WTC11 (cell line): ENCODE data around the gene ELOVL7. TPM values are rescaled to one million over a fixed set of nuclear protein-coding genes. Genes with fewer than 3 reads are reported as not detected.

Experiments used
- ATAC-seq: fragments of 200-7000 bp; cut with Tn5 transposase; 2 replicates; pipeline ENCODE4 v1.10.0; 2021; ENCODE audit warnings: mild to moderate bottlenecking, moderate library complexity
- CTCF ChIA-PET: fragments of 300-600 bp; sonication (Branson Sonifier 250); formaldehyde crosslinking; loops from one replicate; lab custom pipeline; 2021; ENCODE audit warnings: antibody characterized with exemption; lab: Charles Lee
- POLR2A ChIA-PET: fragments of 350-600 bp; sonication (Branson Sonifier 250); formaldehyde crosslinking; loops from one replicate; lab custom pipeline; 2021; ENCODE audit warnings: antibody characterized with exemption; lab: Charles Lee
- DNase-seq: peaks from one replicate; pipeline ENCODE4 v3.0.0; 2021; ENCODE audit warnings: low spot score
- H3K27ac Mint-ChIP-seq: 2 replicates; pipeline ENCODE4 v1.8.0; 2021; ENCODE audit warnings: mixed read lengths
- H3K27me3 Mint-ChIP-seq: 2 replicates; pipeline ENCODE4 v1.8.0; 2021; ENCODE audit warnings: low read depth, mild to moderate bottlenecking, moderate library complexity, mixed read lengths
- H3K36me3 Mint-ChIP-seq: 2 replicates; pipeline ENCODE4 v1.8.0; 2021; ENCODE audit warnings: mixed read lengths
- H3K4me1 Mint-ChIP-seq: 2 replicates; pipeline ENCODE4 v1.8.0; 2022; ENCODE audit warnings: mixed read lengths
- H3K4me3 Mint-ChIP-seq: 2 replicates; pipeline ENCODE4 v1.8.0; 2021; ENCODE audit warnings: mild to moderate bottlenecking, moderate library complexity, mixed read lengths
- H3K9me3 Mint-ChIP-seq: 2 replicates; pipeline ENCODE4 v1.8.0; 2021; ENCODE audit warnings: mixed read lengths
- ATF2 ChIP-seq: sonication (generic); formaldehyde crosslinking; IDR thresholded peaks from 2 replicates; pipeline ENCODE4 v1.8.1; 2022; ENCODE audit warnings: low read depth, missing genetic modification reagents, borderline replicate concordance
- CREM ChIP-seq: sonication (generic); formaldehyde crosslinking; IDR thresholded peaks from 2 replicates; pipeline ENCODE4 v1.8.1; 2022; ENCODE audit warnings: mild to moderate bottlenecking, missing genetic modification reagents, moderate library complexity
- CTCF ChIP-seq: fragments of 200-600 bp; IDR thresholded peaks from 2 replicates; pipeline ENCODE4 v1.8.0; 2022; ENCODE audit warnings: antibody characterized with exemption
- E2F1 ChIP-seq: sonication (generic); formaldehyde crosslinking; IDR thresholded peaks from 2 replicates; pipeline ENCODE4 v1.8.0; 2022; ENCODE audit warnings: mild to moderate bottlenecking, missing genetic modification reagents
- FOXK1 ChIP-seq: sonication (generic); formaldehyde crosslinking; IDR thresholded peaks from 2 replicates; pipeline ENCODE4 v1.8.0; 2022; ENCODE audit warnings: mild to moderate bottlenecking, moderate library complexity, missing genetic modification reagents
- GTF2I ChIP-seq: fragments of 250-450 bp; sonication (Bioruptor Pico); conservative IDR thresholded peaks from 2 replicates; pipeline ENCODE4 v1.4.0; 2021; ENCODE audit warnings: mild to moderate bottlenecking
- KAT7 ChIP-seq: sonication (generic); formaldehyde crosslinking; IDR thresholded peaks from 2 replicates; pipeline ENCODE4 v1.8.1; 2023; ENCODE audit warnings: missing genetic modification reagents, mild to moderate bottlenecking, borderline replicate concordance
- MYBL2 ChIP-seq: sonication (generic); formaldehyde crosslinking; IDR thresholded peaks from 2 replicates; pipeline ENCODE4 v1.8.1; 2023; ENCODE audit warnings: mild to moderate bottlenecking, moderate library complexity, missing genetic modification reagents
- NFATC4 ChIP-seq: fragments of 250-450 bp; sonication (Bioruptor Pico); IDR thresholded peaks from 2 replicates; pipeline ENCODE4 v1.9.0; 2021; ENCODE audit warnings: mild to moderate bottlenecking
- OVOL2 ChIP-seq: fragments of 250-450 bp; sonication (Bioruptor Pico); IDR thresholded peaks from 2 replicates; pipeline ENCODE4 v1.9.0; 2021; ENCODE audit warnings: mild to moderate bottlenecking, borderline replicate concordance
- PRRX2 ChIP-seq: fragments of 250-450 bp; sonication (Bioruptor Pico); IDR thresholded peaks from 2 replicates; pipeline ENCODE4 v1.8.0; 2021; ENCODE audit warnings: mild to moderate bottlenecking
- USF1 ChIP-seq: sonication (generic); formaldehyde crosslinking; IDR thresholded peaks from 2 replicates; pipeline ENCODE4 v1.8.0; 2022; ENCODE audit warnings: mild to moderate bottlenecking, missing genetic modification reagents
- ZNF281 ChIP-seq: sonication (generic); formaldehyde crosslinking; IDR thresholded peaks from 2 replicates; pipeline ENCODE4 v1.8.0; 2023; ENCODE audit warnings: mild to moderate bottlenecking, missing genetic modification reagents
- ZNF416 ChIP-seq: fragments of 250-450 bp; sonication (Bioruptor Pico); IDR thresholded peaks from 2 replicates; pipeline ENCODE4 v1.9.0; 2021; ENCODE audit warnings: mild to moderate bottlenecking, inconsistent platforms
- ZNF532 ChIP-seq: fragments of 250-450 bp; sonication (Bioruptor Pico); IDR thresholded peaks from 2 replicates; pipeline ENCODE4 v1.9.0; 2021; ENCODE audit warnings: mild to moderate bottlenecking, borderline replicate concordance
- ZNF671 ChIP-seq: fragments of 250-450 bp; sonication (Bioruptor Pico); IDR thresholded peaks from 2 replicates; pipeline ENCODE4 v1.8.0; 2021; ENCODE audit warnings: mild to moderate bottlenecking
- total RNA-seq: library from RNA; stranded (reverse); gene quantifications from 3 replicates; pipeline ENCODE4 v1.2.3, GENCODE V29; 2021

ELOVL7 gene
- total RNA-seq, 1 experiment from 2014 or later = 7.1 TPM

GRCh38 chr5:60765019-60765709, 78.9 kb downstream of the ELOVL7 start (continued):
- TF ChIP-seq CTCF (no peak), ZNF532 (CRISPR knock-in tag) (no peak), USF1 (CRISPR knock-in tag) (no peak), E2F1 (CRISPR knock-in tag) (no peak), GTF2I (CRISPR knock-in tag) (no peak)

GRCh38 chr5:60763061-60763460, 81.0 kb downstream of the ELOVL7 start:
- H3K27me3 Mint-ChIP-seq = no peaks in the 10 kb centered on the region
- H3K36me3 Mint-ChIP-seq = peaks cover 8% of the 10 kb centered on the region
- H3K27ac Mint-ChIP-seq = no peak overlapping the region
- POLR2A ChIA-PET = no interaction called here
- no peak overlapping the region for H3K4me3 Mint-ChIP-seq
- DNase-seq = no peak
- CTCF ChIA-PET = no interaction called here
- no peak for ATAC-seq
- peaks cover 5% of the 10 kb centered on the region for H3K4me1 Mint-ChIP-seq
- peaks cover 7% of the 10 kb centered on the region for H3K9me3 Mint-ChIP-seq
- TF ChIP-seq PRRX2 (CRISPR knock-in tag) (no peak), NFATC4 (no peak), MYBL2 (CRISPR knock-in tag) (no peak), CREM (CRISPR knock-in tag) (no peak), ZNF532 (CRISPR knock-in tag) (no peak), FOXK1 (no peak), ATF2 (CRISPR knock-in tag) (no peak), KAT7 (no peak), ZNF281 (CRISPR knock-in tag) (no peak), ZNF671 (CRISPR knock-in tag) (no peak), GTF2I (CRISPR knock-in tag) (no peak), ZNF416 (CRISPR knock-in tag) (no peak), OVOL2 (CRISPR knock-in tag) (no peak)
